GM23338 (cell line): ENCODE data around the gene LEAP2. TPM values are rescaled to one million over a fixed set of nuclear protein-coding genes. Genes with fewer than 3 reads are reported as not detected.

Experiments
- ATAC-seq: fragments of 200-7000 bp; cut with Tn5 transposase; 3 replicates; pipeline ENCODE4 v1.9.1; 2020
- DNase-seq: peaks from one replicate; pipeline ENCODE4 v3.0.0-alpha.2; 2015; ENCODE audit warnings: low spot score
- H2AFZ ChIP-seq: fragments of 200-600 bp; sonication (generic); 2 replicates; pipeline ENCODE4 v1.8.0; 2016; ENCODE audit warnings: antibody characterized with exemption, mild to moderate bottlenecking, moderate library complexity
- H3F3A ChIP-seq: fragments of 200-600 bp; sonication (generic); replicated peaks from 2 replicates; pipeline ENCODE4 v1.8.0; 2017; ENCODE audit warnings: antibody characterized with exemption, mixed run types, low read depth
- H3K27ac ChIP-seq: fragments of 200-600 bp; sonication (generic); 2 replicates; pipeline ENCODE4 v1.6.1; 2016; ENCODE audit warnings: low read depth
- H3K27me3 ChIP-seq: fragments of 200-600 bp; sonication (generic); 2 replicates; pipeline ENCODE4 v1.8.0; 2016; ENCODE audit warnings: mild to moderate bottlenecking, mixed run types, moderate library complexity; ENCODE audit not compliant: insufficient read depth
- H3K36me3 ChIP-seq: fragments of 200-600 bp; sonication (generic); 2 replicates; pipeline ENCODE4 v1.8.0; 2016; ENCODE audit warnings: mild to moderate bottlenecking; ENCODE audit not compliant: insufficient read depth
- H3K4me1 ChIP-seq: fragments of 200-600 bp; sonication (generic); 2 replicates; pipeline ENCODE4 v1.8.0; 2016; ENCODE audit warnings: mild to moderate bottlenecking, moderate library complexity; ENCODE audit not compliant: insufficient read depth
- H3K4me2 ChIP-seq: fragments of 200-600 bp; sonication (generic); 2 replicates; pipeline ENCODE4 v1.7.1; 2017; ENCODE audit warnings: mixed run types
- H3K4me3 ChIP-seq: fragments of 200-600 bp; sonication (generic); 2 replicates; pipeline ENCODE4 v1.6.1; 2016; ENCODE audit warnings: mixed run types
- H3K79me2 ChIP-seq: fragments of 200-600 bp; sonication (generic); replicated peaks from 2 replicates; pipeline ENCODE4 v1.8.0; 2017; ENCODE audit warnings: mild to moderate bottlenecking; ENCODE audit not compliant: insufficient read depth
- H3K9me2 ChIP-seq: fragments of 200-600 bp; sonication (generic); 2 replicates; pipeline ENCODE4 v1.8.0; 2017; ENCODE audit not compliant: insufficient read depth
- H4K20me1 ChIP-seq: fragments of 200-600 bp; sonication (generic); replicated peaks from 2 replicates; pipeline ENCODE4 v1.8.0; 2017; ENCODE audit warnings: mild to moderate bottlenecking; ENCODE audit not compliant: insufficient read depth
- H3K27ac Mint-ChIP-seq: 2 replicates; pipeline ENCODE4 v1.8.0; 2020; ENCODE audit warnings: inconsistent platforms, mild to moderate bottlenecking, moderate library complexity, mixed read lengths
- H3K27me3 Mint-ChIP-seq: 3 replicates; pipeline ENCODE4 v1.8.0; 2022; ENCODE audit warnings: low read depth, mild to moderate bottlenecking, moderate library complexity, mixed read lengths, inconsistent platforms; ENCODE audit not compliant: insufficient read depth, poor library complexity
- H3K36me3 Mint-ChIP-seq: 3 replicates; pipeline ENCODE4 v1.8.0; 2021; ENCODE audit warnings: low read depth, mild to moderate bottlenecking, inconsistent platforms, moderate library complexity, mixed read lengths
- H3K4me1 Mint-ChIP-seq: 3 replicates; pipeline ENCODE4 v1.8.0; 2020; ENCODE audit warnings: mild to moderate bottlenecking, inconsistent platforms, mixed read lengths
- H3K4me3 Mint-ChIP-seq: 3 replicates; pipeline ENCODE4 v1.8.0; 2021; ENCODE audit warnings: moderate library complexity, mild to moderate bottlenecking, inconsistent platforms, mixed read lengths
- H3K9me3 Mint-ChIP-seq: 3 replicates; pipeline ENCODE4 v1.8.0; 2020; ENCODE audit warnings: moderate library complexity, mild to moderate bottlenecking, inconsistent platforms, mixed read lengths
- CREB1 ChIP-seq: fragments of 250-450 bp; sonication (Bioruptor Pico); IDR thresholded peaks from 2 replicates; pipeline ENCODE4 v1.5.0; 2020; ENCODE audit warnings: low read depth, mild to moderate bottlenecking, moderate library complexity
- CTCF ChIP-seq, 2 experiments: fragments of 200-600 bp in 1 of 2; sonication (generic) in 1 of 2; conservative IDR thresholded peaks; 2 replicates each; pipeline versions ENCODE4 v1.5.1 to v1.6.1; 2016 to 2017; ENCODE audit warnings: antibody characterized with exemption in 2 of 2, low read depth in 2 of 2, mild to moderate bottlenecking in 2 of 2, moderate library complexity in 1 of 2
- ETS1 ChIP-seq: IDR thresholded peaks from 2 replicates; pipeline ENCODE4 v1.6.1; 2016; ENCODE audit warnings: antibody characterized with exemption
- EZH2 ChIP-seq: fragments of 200-600 bp; sonication (generic); IDR thresholded peaks from one replicate; pipeline ENCODE4 v1.8.0; 2017; ENCODE audit warnings: antibody characterized with exemption, mild to moderate bottlenecking, low read depth; ENCODE audit not compliant: unreplicated experiment
- EZH2phosphoT487 ChIP-seq: fragments of 200-600 bp; sonication (generic); IDR thresholded peaks from one replicate; pipeline ENCODE4 v1.8.1; 2018; ENCODE audit warnings: antibody characterized with exemption; ENCODE audit not compliant: unreplicated experiment
- JUNB ChIP-seq: IDR thresholded peaks from one replicate; pipeline ENCODE4 v1.6.1; 2016; ENCODE audit warnings: antibody characterized with exemption; ENCODE audit not compliant: unreplicated experiment
- NANOG ChIP-seq: IDR thresholded peaks from 2 replicates; pipeline ENCODE4 v1.6.1; 2016; ENCODE audit warnings: antibody characterized with exemption, borderline replicate concordance
- POLR2AphosphoS5 ChIP-seq: IDR thresholded peaks from 2 replicates; pipeline ENCODE4 v1.6.1; 2016; ENCODE audit warnings: antibody characterized with exemption, low read depth
- REST ChIP-seq: IDR thresholded peaks from one replicate; pipeline ENCODE4 v1.6.1; 2018; ENCODE audit warnings: antibody characterized with exemption; ENCODE audit not compliant: unreplicated experiment
- STAT1 ChIP-seq: IDR thresholded peaks from one replicate; pipeline ENCODE4 v1.6.1; 2016; ENCODE audit warnings: antibody characterized with exemption; ENCODE audit not compliant: unreplicated experiment
- ZNF114 ChIP-seq: fragments of 250-450 bp; sonication (Bioruptor Pico); IDR thresholded peaks from 2 replicates; pipeline ENCODE4 v1.5.0; 2020; ENCODE audit warnings: mild to moderate bottlenecking, moderate library complexity
- ZNF331 ChIP-seq: fragments of 250-450 bp; sonication (Bioruptor Pico); IDR thresholded peaks from 2 replicates; pipeline ENCODE4 v1.5.0; 2020; ENCODE audit warnings: low read depth, mild to moderate bottlenecking, moderate library complexity
- ZNF462 ChIP-seq: fragments of 250-450 bp; sonication (Bioruptor Pico); IDR thresholded peaks from 2 replicates; pipeline ENCODE4 v1.5.0; 2020; ENCODE audit warnings: mild to moderate bottlenecking, moderate library complexity
- polyA plus RNA-seq: library from polyadenylated mRNA; unstranded; fragments of >200 nt; fragmentation: Nextera tagmentation; extraction: Ambion mirVana; gene quantifications from 2 replicates; pipeline ENCODE4 v1.2.1, GENCODE V29; 2016
- total RNA-seq: library from RNA; depleted of rRNA; stranded (reverse); fragments of >200 nt; shearing (Covaris generic); gene quantifications from 2 replicates; pipeline ENCODE4 v1.2.3, GENCODE V29; 2014

The LEAP2 gene
- total and polyA plus RNA-seq, 2 experiments from 2014 or later, result 1.5 to 1.8 TPM

- H3K27ac Mint-ChIP-seq, result no peak overlapping the region
- H3K4me3 ChIP-seq, result no peak overlapping the region
- no peak overlapping the region for H2AFZ ChIP-seq
- no peak overlapping the region for H3K4me3 Mint-ChIP-seq
- no peak for TF ChIP-seq CTCF (conservative IDR thresholded peaks at IDR 0.05; ENCODE audit: low read depth in 2 of 2)
- no peak for TF ChIP-seq STAT1
- no peak for TF ChIP-seq ETS1
- no peak for TF ChIP-seq ZNF462 (CRISPR knock-in tag)
- no peak for TF ChIP-seq ZNF331 (CRISPR knock-in tag)
- TF ChIP-seq EZH2, result no peak
- TF ChIP-seq JUNB, result no peak
- no peak for TF ChIP-seq ZNF114 (CRISPR knock-in tag)
- no peak for TF ChIP-seq CREB1 (CRISPR knock-in tag)
- TF ChIP-seq NANOG, result no peak
- TF ChIP-seq EZH2phosphoT487, result no peak
- TF ChIP-seq POLR2AphosphoS5, result no peak
- no peak for TF ChIP-seq REST
- no peaks in the 10 kb centered on the region for H3K9me3 Mint-ChIP-seq
- H3F3A ChIP-seq, result no peaks in the 10 kb centered on the region
- H3K9me2 ChIP-seq, result no peaks in the 10 kb centered on the region
- H3K79me2 ChIP-seq, result no peaks in the 10 kb centered on the region
- H3K27me3 ChIP-seq, result peaks cover 5% of the 10 kb centered on the region; the same call in 1 of the 2 replicates
- H3K4me2 ChIP-seq, result no peak overlapping the region
- ATAC-seq (no peak), DNase-seq (no peak)
- H3K36me3 Mint-ChIP-seq, result no peaks in the 10 kb centered on the region
- no peaks in the 10 kb centered on the region for H3K36me3 ChIP-seq
- no peaks in the 10 kb centered on the region for H3K4me1 ChIP-seq
- peaks cover 2% of the 10 kb centered on the region for H3K27me3 Mint-ChIP-seq
- H3K4me1 Mint-ChIP-seq, result no peaks in the 10 kb centered on the region
- H3K27ac ChIP-seq, result no peak overlapping the region
- H4K20me1 ChIP-seq, result no peaks in the 10 kb centered on the region
Measured at GRCh38 chr5:132837868-132838267, 35.6 kb upstream of the LEAP2 start.
